ENCODE data around the gene GSDME. TPM values are rescaled to one million over a fixed set of nuclear protein-coding genes. Genes with fewer than 3 reads are reported as not detected.

The GSDME gene
- total and polyA plus RNA-seq, 7 donors, result 1.6 to 11.9 (median 7.1) TPM

DNA sequence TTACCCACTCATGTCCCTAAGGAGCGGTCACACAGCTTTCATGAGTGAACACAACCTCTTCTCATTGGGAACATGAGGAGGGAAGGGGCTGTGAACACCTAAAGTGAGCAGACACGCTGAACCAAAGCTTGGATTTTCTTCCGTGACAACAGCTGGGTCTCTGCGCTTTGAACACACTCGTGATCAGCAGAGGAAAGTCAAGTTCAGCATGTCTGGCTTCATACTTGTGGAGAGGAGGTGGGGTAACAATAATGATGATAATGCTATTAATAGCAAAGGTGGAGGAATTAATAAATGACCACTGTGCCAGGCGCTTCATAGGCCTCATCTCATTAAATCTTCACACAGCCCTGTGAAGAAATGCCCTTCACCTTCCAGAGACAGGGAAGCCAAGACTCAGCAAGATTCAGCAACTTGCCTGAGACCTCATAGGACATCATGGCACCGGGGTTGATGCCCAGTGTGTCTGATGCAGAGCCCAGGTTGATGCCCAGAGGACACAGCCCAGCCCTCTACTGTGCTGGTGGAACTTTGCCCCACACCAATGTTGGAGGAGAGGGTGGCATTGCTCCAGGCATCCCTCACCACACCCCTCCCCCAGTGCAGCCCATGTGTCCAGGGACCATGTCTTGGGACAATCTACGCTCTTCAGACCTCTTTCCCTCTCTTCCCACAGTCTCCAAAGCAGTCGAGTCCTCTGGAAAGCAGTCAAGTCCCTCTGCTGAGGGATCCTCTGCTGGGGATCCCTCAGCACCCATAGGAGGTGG, 40.6 kb downstream of the GSDME start:
- Histone ChIP-seq H3K27ac (no peak overlapping the region), H3K4me3 (no peak overlapping the region), H3K4me1 (no peaks in the 10 kb centered on the region), H3K27me3 (no peaks in the 10 kb centered on the region), H3K36me3 (no peaks in the 10 kb centered on the region), H3K9me3 (no peaks in the 10 kb centered on the region)
- WGBS, 2 donors, result 89 to 90% methylated on average over 9 of the region's 9 CpGs
- no peak for DNase-seq
- intact Hi-C loops (cut with DNase I), result no loop called here
- TF ChIP-seq EP300 (IDR thresholded peaks at IDR 0.05), result no peak

DNA sequence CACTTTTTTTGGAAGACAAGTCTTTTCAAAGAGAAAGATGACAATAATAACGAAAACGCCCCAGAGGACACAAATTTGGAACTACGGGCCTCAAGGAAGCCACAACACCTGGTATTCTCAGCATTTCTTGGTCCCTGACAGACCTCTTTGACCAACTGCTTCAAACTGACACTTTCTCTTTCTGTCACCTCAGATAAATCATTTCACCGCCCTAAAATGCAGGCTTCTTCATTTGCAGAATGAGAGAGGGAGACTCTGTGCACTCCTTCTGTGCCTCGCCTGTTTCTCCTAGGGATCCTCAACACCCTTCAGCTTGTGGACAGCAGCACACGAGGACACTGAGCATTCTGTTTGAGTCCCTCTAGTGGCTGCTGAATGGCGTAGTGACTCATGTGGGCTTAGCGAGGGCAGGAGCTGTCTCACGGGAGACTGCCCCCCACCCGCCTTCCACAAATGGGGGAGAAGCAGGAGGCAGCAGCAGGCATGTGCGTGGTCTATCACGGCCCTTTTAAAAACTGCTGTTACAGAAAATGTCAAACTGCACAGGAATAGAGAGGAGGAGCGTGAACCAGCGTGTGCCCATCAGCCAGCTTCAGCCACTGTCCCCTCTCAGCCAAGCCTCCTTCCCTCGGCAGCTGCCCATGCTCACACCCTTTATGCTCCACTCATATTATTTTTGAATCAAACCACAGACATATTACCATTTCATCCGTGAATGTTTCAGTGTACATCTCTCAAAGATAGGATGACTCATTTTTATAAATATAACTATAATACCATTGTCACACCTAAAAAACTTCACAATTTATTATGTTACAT, 41.4 kb downstream of the GSDME start:
- intact Hi-C loops (cut with DNase I), result no loop called here
- no peaks in the 10 kb centered on the region for H3K9me3 ChIP-seq
- no peaks in the 10 kb centered on the region for H3K36me3 ChIP-seq
- no peak for DNase-seq
- 48 to 51% methylated on average over 16 of the region's 16 CpGs for WGBS, 2 donors
- no peaks in the 10 kb centered on the region for H3K4me1 ChIP-seq
- no peaks in the 10 kb centered on the region for H3K27me3 ChIP-seq
- no peak overlapping the region for H3K4me3 ChIP-seq
- H3K27ac ChIP-seq, result no peak overlapping the region
- no peak for TF ChIP-seq EP300 (IDR thresholded peaks at IDR 0.05)
- TF ChIP-seq, protein P1, sequence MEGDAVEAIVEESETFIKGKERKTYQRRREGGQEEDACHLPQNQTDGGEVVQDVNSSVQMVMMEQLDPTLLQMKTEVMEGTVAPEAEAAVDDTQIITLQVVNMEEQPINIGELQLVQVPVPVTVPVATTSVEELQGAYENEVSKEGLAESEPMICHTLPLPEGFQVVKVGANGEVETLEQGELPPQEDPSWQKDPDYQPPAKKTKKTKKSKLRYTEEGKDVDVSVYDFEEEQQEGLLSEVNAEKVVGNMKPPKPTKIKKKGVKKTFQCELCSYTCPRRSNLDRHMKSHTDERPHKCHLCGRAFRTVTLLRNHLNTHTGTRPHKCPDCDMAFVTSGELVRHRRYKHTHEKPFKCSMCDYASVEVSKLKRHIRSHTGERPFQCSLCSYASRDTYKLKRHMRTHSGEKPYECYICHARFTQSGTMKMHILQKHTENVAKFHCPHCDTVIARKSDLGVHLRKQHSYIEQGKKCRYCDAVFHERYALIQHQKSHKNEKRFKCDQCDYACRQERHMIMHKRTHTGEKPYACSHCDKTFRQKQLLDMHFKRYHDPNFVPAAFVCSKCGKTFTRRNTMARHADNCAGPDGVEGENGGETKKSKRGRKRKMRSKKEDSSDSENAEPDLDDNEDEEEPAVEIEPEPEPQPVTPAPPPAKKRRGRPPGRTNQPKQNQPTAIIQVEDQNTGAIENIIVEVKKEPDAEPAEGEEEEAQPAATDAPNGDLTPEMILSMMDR (IDR thresholded peaks at IDR 0.05), result no peak
- no peak for TF ChIP-seq POLR2A (IDR thresholded peaks at IDR 0.05)
- TF ChIP-seq POLR2AphosphoS5 (IDR thresholded peaks at IDR 0.05), result no peak

- Histone ChIP-seq H3K36me3 (peaks cover 0 to under 1% (median 0%) of the 10 kb centered on the region in 4 donors), H3K27ac (no peak overlapping the region), H3K4me3 (no peak overlapping the region), H3K4me1 (no peaks in the 10 kb centered on the region), H3K27me3 (no peaks in the 10 kb centered on the region), H3K9me3 (no peaks in the 10 kb centered on the region)
- intact Hi-C loops (cut with DNase I), result no loop called here
- TF ChIP-seq POLR2AphosphoS5 (IDR thresholded peaks at IDR 0.05) (no peak), EP300 (IDR thresholded peaks at IDR 0.05) (no peak), POLR2A (IDR thresholded peaks at IDR 0.05) (no peak)
- TF ChIP-seq, protein P1 (IDR thresholded peaks at IDR 0.05), result no peak
- no peak for DNase-seq
- WGBS, 2 donors, result 95% methylated on average over 2 of the region's 2 CpGs
Measured at GRCh38 chr7:24715171-24715570, 42.1 kb downstream of the GSDME start.

DNA sequence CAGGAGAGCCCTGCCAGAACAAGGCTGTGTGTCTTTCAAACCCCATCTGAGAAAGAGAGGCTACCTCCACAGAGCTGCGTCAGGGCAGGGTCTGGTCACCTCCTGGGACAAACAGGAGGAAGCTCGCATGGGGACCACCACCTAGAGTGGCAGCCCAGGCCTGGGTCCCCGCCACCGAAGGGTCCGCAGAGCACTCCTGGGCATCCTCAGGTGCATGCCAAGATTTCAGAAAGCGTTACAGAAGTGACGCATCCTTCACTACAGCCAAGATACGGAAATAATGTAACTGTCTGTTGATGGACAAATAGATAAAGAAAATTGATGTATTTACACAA, 42.6 kb downstream of the GSDME start:
- no peaks in the 10 kb centered on the region for H3K27me3 ChIP-seq
- WGBS, 2 donors, result 91 to 93% methylated on average over 8 of the region's 8 CpGs
- no peak for DNase-seq
- H3K4me3 ChIP-seq, result no peak overlapping the region
- peaks cover 0 to 5% (median 0%) of the 10 kb centered on the region in 4 donors for H3K36me3 ChIP-seq
- H3K9me3 ChIP-seq, result no peaks in the 10 kb centered on the region
- TF ChIP-seq EP300 (IDR thresholded peaks at IDR 0.05) (no peak), POLR2A (IDR thresholded peaks at IDR 0.05) (no peak), POLR2AphosphoS5 (IDR thresholded peaks at IDR 0.05) (no peak)
- intact Hi-C loops (cut with DNase I), result no loop called here
- H3K4me1 ChIP-seq, result no peaks in the 10 kb centered on the region
- no peak overlapping the region for H3K27ac ChIP-seq

GRCh38 chr7:24713850-24714675, 43.2 kb downstream of the GSDME start:
- intact Hi-C loops (cut with DNase I), result no loop called here
- peaks cover 0 to 5% (median 0%) of the 10 kb centered on the region in 4 donors for H3K36me3 ChIP-seq
- TF ChIP-seq, protein P1 (IDR thresholded peaks at IDR 0.05), result no peak
- no peak for TF ChIP-seq EP300 (IDR thresholded peaks at IDR 0.05)
- TF ChIP-seq POLR2AphosphoS5 (IDR thresholded peaks at IDR 0.05), result no peak
- no peak for TF ChIP-seq POLR2A (IDR thresholded peaks at IDR 0.05)
- DNase-seq, result no peak
- H3K27ac ChIP-seq, result no peak overlapping the region
- H3K4me3 ChIP-seq, result no peak overlapping the region
- no peaks in the 10 kb centered on the region for H3K9me3 ChIP-seq
- H3K4me1 ChIP-seq, result no peaks in the 10 kb centered on the region
- H3K27me3 ChIP-seq, result no peaks in the 10 kb centered on the region
- WGBS, 2 donors, result 76 to 88% methylated on average over 14 of the region's 14 CpGs
